ENCODE results near the gene GRK4. TPM values are rescaled to one million over a fixed set of nuclear protein-coding genes. Genes with fewer than 3 reads are reported as not detected.

GRK4 gene
- total and polyA plus RNA-seq, 11 donors, result 4.9 to 12.0 (median 9.3) TPM

- 93 to 97% (median 94%) methylated on average over 4 of the region's 4 CpGs for WGBS, 4 donors
- TF ChIP-seq CTCF (IDR thresholded peaks at IDR 0.05), result no peak
- no peak for TF ChIP-seq POLR2A (IDR thresholded peaks at IDR 0.05)
Measured at GRCh38 chr4:2991243-2991642, 27.9 kb downstream of the GRK4 start.

GRCh38 chr4:2994917-2995316 is 31.5 kb downstream of the GRK4 start:
- H3K4me1 ChIP-seq, result no peaks in the 10 kb centered on the region
- WGBS, 4 donors, result 97 to 98% (median 97%) methylated on average over 4 of the region's 4 CpGs
- H3K9me3 ChIP-seq, result no peaks in the 10 kb centered on the region
- TF ChIP-seq POLR2A (IDR thresholded peaks at IDR 0.05) (no peak), CTCF (IDR thresholded peaks at IDR 0.05) (no peak)
- peaks cover 0 to 6% (median 0%) of the 10 kb centered on the region in 9 donors for H3K36me3 ChIP-seq
- DNase-seq (no peak), ATAC-seq (no peak)
- intact Hi-C loops (cut with DNase I), result no loop called here
- no peak overlapping the region for H3K4me3 ChIP-seq
- H3K27ac ChIP-seq, result no peak overlapping the region
- no peaks in the 10 kb centered on the region for H3K27me3 ChIP-seq

More at GRCh38 chr4:2991243-2991642, 27.9 kb downstream of the GRK4 start:
- Histone ChIP-seq H3K9me3 (no peaks in the 10 kb centered on the region), H3K27me3 (no peaks in the 10 kb centered on the region), H3K27ac (no peak overlapping the region), H3K4me1 (no peaks in the 10 kb centered on the region), H3K36me3 (peaks cover 0 to 6% (median 0%) of the 10 kb centered on the region in 9 donors), H3K4me3 (no peak overlapping the region)
- intact Hi-C loops (cut with DNase I), result no loop called here
- no peak for DNase-seq
- ATAC-seq, result no peak

- no peak for ATAC-seq
- no peak for DNase-seq
- Histone ChIP-seq H3K27me3 (no peaks in the 10 kb centered on the region), H3K36me3 (peaks cover 0 to 6% (median 0%) of the 10 kb centered on the region in 9 donors), H3K4me3 (no peak overlapping the region), H3K4me1 (no peaks in the 10 kb centered on the region), H3K9me3 (no peaks in the 10 kb centered on the region), H3K27ac (no peak overlapping the region)
- 76 to 85% (median 81%) methylated on average over 4 of the region's 4 CpGs for WGBS, 4 donors
- intact Hi-C loops (cut with DNase I), result no loop called here
- TF ChIP-seq CTCF (IDR thresholded peaks at IDR 0.05), result no peak
- no peak for TF ChIP-seq POLR2A (IDR thresholded peaks at IDR 0.05)
Measured at GRCh38 chr4:2995546-2996265, 32.3 kb downstream of the GRK4 start.

GRCh38 chr4:2996415-2996814 is 33.0 kb downstream of the GRK4 start:
- no peaks in the 10 kb centered on the region for H3K9me3 ChIP-seq
- no peaks in the 10 kb centered on the region for H3K4me1 ChIP-seq
- peaks cover 0 to 6% (median 0%) of the 10 kb centered on the region in 9 donors for H3K36me3 ChIP-seq
- TF ChIP-seq CTCF (IDR thresholded peaks at IDR 0.05), result no peak
- TF ChIP-seq POLR2A (IDR thresholded peaks at IDR 0.05), result no peak
- DNase-seq (no peak), ATAC-seq (no peak)
- no peak overlapping the region for H3K27ac ChIP-seq
- no peak overlapping the region for H3K4me3 ChIP-seq
- H3K27me3 ChIP-seq, result no peaks in the 10 kb centered on the region
- WGBS, 4 donors, result 90 to 98% (median 95%) methylated on average over 4 of the region's 4 CpGs
- intact Hi-C loops (cut with DNase I), result no loop called here

Measured in heart left ventricle (tissue), 16 donors.